Thyroid gland (tissue), 4 donors: ENCODE measurements around the gene SLC6A7. TPM values are rescaled to one million over a fixed set of nuclear protein-coding genes. Genes with fewer than 3 reads are reported as not detected.

Source experiments
- DNase-seq, 2 donors: peaks; one replicate each; pipeline ENCODE4 v3.0.0-alpha.2; 2019
- H3K27ac ChIP-seq, 3 donors: fragments of 200-600 bp; sonication (generic); 1 replicate in 2 of 3; 2 replicates in 1 of 3; pipeline ENCODE4 v1.5.1; 2016 to 2019; ENCODE audit warnings: mild to moderate bottlenecking in 1 of 3, moderate library complexity in 1 of 3
- H3K27me3 ChIP-seq: fragments of 200-600 bp; sonication (generic); one replicate; pipeline ENCODE4 v1.5.1; 2019
- H3K36me3 ChIP-seq, 2 donors: fragments of 200-600 bp; sonication (generic); one replicate each; pipeline ENCODE4 v1.5.1; 2016 to 2019
- H3K4me1 ChIP-seq, 2 donors: fragments of 200-600 bp; sonication (generic); one replicate each; pipeline ENCODE4 v1.5.1; 2017 to 2019
- H3K4me3 ChIP-seq, 3 donors: fragments of 200-600 bp; sonication (generic); replicated peaks in 1 of 3; 1 replicate in 2 of 3; 2 replicates in 1 of 3; pipeline ENCODE4 v1.5.1; 2016; ENCODE audit warnings: mild to moderate bottlenecking in 1 of 3
- H3K9me3 ChIP-seq: fragments of 200-600 bp; sonication (generic); one replicate; pipeline ENCODE4 v1.5.1; 2017
- POLR2A ChIP-seq, 2 donors: fragments of 450-650 bp; IDR thresholded peaks; one replicate each; pipeline ENCODE4 v1.6.1; 2017; ENCODE audit warnings: antibody characterized with exemption in 2 of 2, mild to moderate bottlenecking in 2 of 2, moderate library complexity in 1 of 2
- WGBS, 2 donors: methylation state at CpG; one replicate each; pipeline ENCODE4 v1.1.5; 2017; 5-methylcytosine and 5-hydroxymethylcytosine counted together
- intact Hi-C: fragments of 100-400 bp; cut with DNase I; formaldehyde crosslinking; loops from one replicate; pipeline ENCODE4 v1.15.1; 2023
- total RNA-seq, 4 donors: library from RNA; depleted of rRNA; stranded (reverse); fragments of >200 nt; gene quantifications; one replicate each; pipeline ENCODE4 v1.2.3, GENCODE V29; 2016
- TF ChIP-seq, protein P1 (sequence below), 6 experiments: fragments of 200-600 bp in 3 of 6; fragments of 450-650 bp in 3 of 6; sonication (generic) in 3 of 6; IDR thresholded peaks; one replicate each; pipeline ENCODE4 v1.5.1; 2016 to 2019; ENCODE audit warnings: antibody characterized with exemption in 6 of 6, mild to moderate bottlenecking in 2 of 6, inconsistent platforms in 1 of 6, moderate library complexity in 1 of 6

Gene SLC6A7
- total RNA-seq, 4 donors from 2014 or later = not detected

GRCh38 chr5:150146862-150147601 is 42.8 kb upstream of the SLC6A7 start:
- no peaks in the 10 kb centered on the region for H3K36me3 ChIP-seq
- H3K4me3 ChIP-seq = no peak overlapping the region
- intact Hi-C loops = no loop called here
- peak overlapping the region in 2 of 3 donors; percentile 46 to 63 for H3K27ac ChIP-seq
- 67 to 73% methylated on average over 11 to 14 of the region's 14 CpGs for WGBS, 2 donors
- H3K9me3 ChIP-seq = no peaks in the 10 kb centered on the region
- peaks cover 0 to 6% of the 10 kb centered on the region in 2 donors for H3K4me1 ChIP-seq
- H3K27me3 ChIP-seq = no peaks in the 10 kb centered on the region
- TF ChIP-seq, protein P1, sequence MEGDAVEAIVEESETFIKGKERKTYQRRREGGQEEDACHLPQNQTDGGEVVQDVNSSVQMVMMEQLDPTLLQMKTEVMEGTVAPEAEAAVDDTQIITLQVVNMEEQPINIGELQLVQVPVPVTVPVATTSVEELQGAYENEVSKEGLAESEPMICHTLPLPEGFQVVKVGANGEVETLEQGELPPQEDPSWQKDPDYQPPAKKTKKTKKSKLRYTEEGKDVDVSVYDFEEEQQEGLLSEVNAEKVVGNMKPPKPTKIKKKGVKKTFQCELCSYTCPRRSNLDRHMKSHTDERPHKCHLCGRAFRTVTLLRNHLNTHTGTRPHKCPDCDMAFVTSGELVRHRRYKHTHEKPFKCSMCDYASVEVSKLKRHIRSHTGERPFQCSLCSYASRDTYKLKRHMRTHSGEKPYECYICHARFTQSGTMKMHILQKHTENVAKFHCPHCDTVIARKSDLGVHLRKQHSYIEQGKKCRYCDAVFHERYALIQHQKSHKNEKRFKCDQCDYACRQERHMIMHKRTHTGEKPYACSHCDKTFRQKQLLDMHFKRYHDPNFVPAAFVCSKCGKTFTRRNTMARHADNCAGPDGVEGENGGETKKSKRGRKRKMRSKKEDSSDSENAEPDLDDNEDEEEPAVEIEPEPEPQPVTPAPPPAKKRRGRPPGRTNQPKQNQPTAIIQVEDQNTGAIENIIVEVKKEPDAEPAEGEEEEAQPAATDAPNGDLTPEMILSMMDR (IDR thresholded peaks at IDR 0.05) = no peak
- no peak for TF ChIP-seq POLR2A (IDR thresholded peaks at IDR 0.05)
- DNase-seq = no peak

DNA sequence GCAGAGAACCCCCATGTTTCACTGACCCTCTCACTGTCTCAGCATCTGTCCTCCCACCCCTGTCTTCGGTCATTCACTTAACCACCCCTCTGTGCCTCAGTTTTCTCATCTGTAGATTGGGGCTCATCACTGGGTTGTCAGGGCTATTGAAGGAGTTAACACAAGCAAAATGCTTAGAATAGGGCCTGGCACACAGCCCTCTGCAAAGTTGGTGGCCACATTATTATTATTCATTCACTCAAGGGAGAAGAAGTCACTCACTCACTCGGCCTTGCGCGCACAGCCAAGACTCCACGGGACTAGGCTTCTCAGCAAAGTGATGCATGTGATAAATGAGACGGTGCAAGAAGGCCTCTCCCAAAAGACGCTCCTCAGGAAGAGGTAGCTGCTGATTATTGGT is 42.2 kb upstream of the SLC6A7 start:
- no peaks in the 10 kb centered on the region for H3K4me1 ChIP-seq
- intact Hi-C loops = no loop called here
- DNase-seq = no peak
- TF ChIP-seq, protein P1 (IDR thresholded peaks at IDR 0.05) = no peak
- TF ChIP-seq POLR2A (IDR thresholded peaks at IDR 0.05) = no peak
- H3K9me3 ChIP-seq = no peaks in the 10 kb centered on the region
- no peaks in the 10 kb centered on the region for H3K27me3 ChIP-seq
- peak overlapping the region in 2 of 3 donors; percentile 17 to 46 for H3K27ac ChIP-seq
- H3K4me3 ChIP-seq = no peak overlapping the region
- H3K36me3 ChIP-seq = no peaks in the 10 kb centered on the region
- 81 to 94% methylated on average over 7 of the region's 7 CpGs for WGBS, 2 donors

DNA sequence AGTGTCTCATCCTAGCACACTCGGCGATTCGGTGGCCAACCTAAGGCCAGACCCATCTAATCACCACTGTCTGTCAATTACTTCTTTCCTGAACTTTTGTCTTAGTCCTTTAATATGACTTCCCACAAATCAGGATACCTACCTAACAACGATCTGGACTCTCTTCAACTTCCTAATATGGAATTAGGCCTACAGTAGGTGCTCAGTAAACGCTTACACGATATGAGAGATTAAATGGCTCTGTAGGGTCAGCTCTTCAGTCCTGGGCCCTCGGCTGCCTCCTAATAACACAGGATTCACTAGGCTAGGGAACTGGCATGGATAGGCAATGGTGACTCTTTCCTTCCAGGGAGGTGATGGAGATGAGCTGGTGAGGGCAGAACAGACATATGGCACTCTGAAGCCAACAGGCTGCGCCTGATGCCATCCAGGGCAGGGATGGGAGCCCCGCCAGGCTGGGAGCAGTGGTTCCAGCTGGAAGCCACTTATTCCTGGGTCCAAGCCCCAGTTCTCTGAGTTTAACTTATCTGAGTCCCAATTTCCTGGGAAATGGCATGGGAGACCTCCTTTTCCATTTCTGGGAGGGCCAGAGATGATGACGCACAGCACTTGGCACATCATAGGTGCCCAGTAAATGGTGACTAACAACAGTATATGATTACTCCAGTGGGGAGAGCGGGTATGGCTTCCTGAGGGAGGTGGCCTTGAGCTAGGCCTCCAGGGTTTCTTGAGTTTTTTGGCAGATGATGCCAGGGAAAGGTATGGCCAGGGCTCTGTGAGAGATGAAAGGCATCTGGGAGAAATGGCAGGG is 41.5 kb upstream of the SLC6A7 start:
- H3K4me1 ChIP-seq = no peaks in the 10 kb centered on the region
- H3K4me3 ChIP-seq = no peak overlapping the region
- peak overlapping the region; percentile 29 to 46 (median 38) for H3K27ac ChIP-seq
- H3K36me3 ChIP-seq = no peaks in the 10 kb centered on the region
- no peaks in the 10 kb centered on the region for H3K27me3 ChIP-seq
- WGBS, 2 donors = 86 to 91% methylated on average over 11 of the region's 11 CpGs
- intact Hi-C loops = no loop called here
- no peak for DNase-seq
- no peaks in the 10 kb centered on the region for H3K9me3 ChIP-seq
- TF ChIP-seq POLR2A (IDR thresholded peaks at IDR 0.05) = no peak
- TF ChIP-seq, protein P1 (IDR thresholded peaks at IDR 0.05) = no peak

- Histone ChIP-seq H3K27ac (peak overlapping the region in 1 of 3 donors; percentile 46), H3K36me3 (no peaks in the 10 kb centered on the region), H3K27me3 (no peaks in the 10 kb centered on the region), H3K4me1 (no peaks in the 10 kb centered on the region), H3K9me3 (no peaks in the 10 kb centered on the region), H3K4me3 (no peak overlapping the region)
- no peak for DNase-seq
- intact Hi-C loops = no loop called here
- TF ChIP-seq, protein P1 (IDR thresholded peaks at IDR 0.05) = no peak
- no peak for TF ChIP-seq POLR2A (IDR thresholded peaks at IDR 0.05)
Measured at GRCh38 chr5:150149618-150150017, 40.2 kb upstream of the SLC6A7 start.
